Stimulated activated CD8-positive, alpha-beta memory T cell treated with anti-CD3 and anti-CD28 coated beads, Interleukin-12 subunit alpha, Interleukin-12 subunit beta, amount 100 ng/mL, for 1 hour (primary cell): Measurements from ENCODE around the gene EBF3.
"Not testable (repeated sequence)": the region's sequence is repeated elsewhere in the genome, so short reads cannot be mapped to it uniquely, and the experiment has no call there.

Experiments
- DNase-seq: peaks from one replicate; pipeline ENCODE4 v3.0.0-alpha.2; 2020; ENCODE audit warnings: low read depth

The EBF3 gene

DNA sequence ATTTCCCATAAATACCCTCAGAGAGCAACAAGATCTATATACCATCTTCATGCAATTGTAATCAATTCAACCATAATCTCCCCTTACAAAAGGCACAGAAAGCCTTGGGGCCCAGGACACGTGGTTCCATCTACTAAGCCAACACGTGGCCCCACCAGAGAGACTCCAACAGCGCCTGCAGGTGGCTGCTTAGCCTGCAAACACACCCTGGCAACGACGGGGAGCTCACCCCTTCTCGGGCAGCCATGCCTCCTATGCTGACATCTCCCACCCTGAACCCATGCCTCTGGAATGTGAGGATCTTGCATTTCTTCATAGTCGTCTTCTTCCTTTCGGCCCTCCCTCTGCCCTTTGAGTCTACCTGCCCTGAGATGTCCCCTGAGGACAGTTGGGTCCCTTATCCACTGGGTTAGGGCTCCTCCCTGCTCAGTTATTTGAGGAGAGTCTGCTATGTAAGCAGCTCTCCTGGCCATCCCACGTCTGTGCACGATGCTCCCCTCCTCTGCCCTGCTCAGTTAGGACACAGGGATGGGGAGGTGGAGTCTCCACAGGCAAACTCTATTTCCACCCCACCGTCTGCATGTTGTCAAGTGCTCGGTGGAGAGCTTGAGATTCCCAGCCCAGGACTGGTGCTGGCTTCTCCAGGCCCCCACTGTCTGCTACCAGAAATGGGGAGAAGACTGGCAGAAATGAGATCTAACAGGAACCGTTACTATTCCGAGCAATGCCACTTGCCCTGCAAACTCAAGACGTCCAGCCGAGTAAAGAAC, 36.5 kb downstream of the EBF3 start:
- DNase-seq = no peak

DNA sequence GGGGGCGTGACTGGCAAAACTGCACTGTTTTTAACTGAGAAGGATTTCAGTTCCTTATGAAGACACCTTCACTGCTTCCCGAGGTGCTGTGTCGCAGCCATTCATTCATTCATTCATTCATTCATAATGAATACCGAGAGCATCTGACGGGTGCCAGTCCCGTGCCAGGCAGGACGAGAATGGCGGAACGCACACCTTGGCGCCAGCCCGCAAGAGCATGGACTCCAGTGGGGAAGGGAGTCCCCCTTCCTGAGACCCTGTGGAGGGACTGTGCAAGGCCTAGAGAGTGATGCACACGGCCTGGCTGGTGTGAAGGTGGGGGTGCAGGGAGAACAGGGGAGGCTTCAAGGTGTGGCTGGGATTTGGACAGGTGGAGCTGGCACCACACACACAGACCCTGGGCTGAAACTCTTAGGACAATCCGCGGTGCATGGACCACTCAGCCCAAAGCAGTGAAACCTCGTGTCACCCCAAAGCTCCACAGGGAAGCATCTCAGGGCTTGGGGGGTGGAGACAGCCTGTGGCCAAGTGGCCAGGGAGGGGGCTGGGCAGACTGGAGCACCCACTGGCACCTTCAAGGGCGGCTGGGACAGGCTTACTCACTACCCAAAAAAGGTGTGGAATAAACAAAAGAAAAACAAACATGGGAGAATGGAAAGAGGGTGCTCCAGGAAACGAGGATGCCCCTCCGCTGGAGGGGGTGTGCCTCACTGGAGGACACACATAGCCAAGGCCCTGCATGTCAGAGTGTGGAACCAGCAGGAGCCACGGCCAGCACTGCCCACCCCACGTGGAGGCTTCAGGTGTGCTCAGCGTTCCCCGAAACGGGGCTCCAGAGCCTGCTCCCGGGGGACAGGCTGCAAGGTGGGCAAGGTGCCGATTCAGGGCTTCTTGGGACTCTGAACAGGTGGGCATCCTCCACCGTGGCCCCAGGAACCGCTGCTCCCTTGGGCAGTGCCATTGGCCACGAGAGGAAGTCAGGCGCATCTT, 37.7 kb downstream of the EBF3 start:
- no peak for DNase-seq

DNA sequence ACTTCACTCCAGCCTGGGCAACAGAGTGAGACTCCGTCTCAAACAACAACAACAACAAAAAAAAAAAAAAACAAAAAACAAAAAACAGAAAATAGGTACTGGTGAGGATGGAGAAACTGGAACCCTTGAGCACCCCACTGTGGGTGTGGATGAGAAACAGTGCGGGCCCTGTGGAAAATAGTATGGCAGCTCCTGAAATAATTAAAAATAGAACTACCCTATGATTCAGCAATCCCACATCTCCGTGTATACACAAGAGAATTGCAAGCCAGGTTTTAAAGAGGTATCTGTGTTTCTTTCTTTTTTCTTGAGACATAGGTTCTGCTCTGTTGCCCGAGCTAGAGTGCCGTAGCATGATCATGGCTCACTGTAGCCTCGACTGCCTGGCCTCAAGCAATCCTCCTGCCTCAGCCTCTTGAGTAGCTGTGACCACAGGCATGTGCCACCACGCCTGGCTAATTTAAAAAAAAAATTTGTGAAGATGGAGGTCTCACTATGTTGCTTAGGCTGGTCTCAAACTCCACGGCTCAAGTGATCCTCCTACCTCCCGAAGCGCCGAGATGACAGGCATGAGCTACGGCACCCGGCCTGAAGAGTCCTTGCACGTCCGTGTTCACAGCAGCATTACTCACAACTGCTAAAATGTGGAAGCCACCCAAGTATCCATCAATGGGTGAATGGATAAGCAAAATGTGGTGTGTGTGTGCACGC, 39.5 kb downstream of the EBF3 start:
- DNase-seq = no peak

DNA sequence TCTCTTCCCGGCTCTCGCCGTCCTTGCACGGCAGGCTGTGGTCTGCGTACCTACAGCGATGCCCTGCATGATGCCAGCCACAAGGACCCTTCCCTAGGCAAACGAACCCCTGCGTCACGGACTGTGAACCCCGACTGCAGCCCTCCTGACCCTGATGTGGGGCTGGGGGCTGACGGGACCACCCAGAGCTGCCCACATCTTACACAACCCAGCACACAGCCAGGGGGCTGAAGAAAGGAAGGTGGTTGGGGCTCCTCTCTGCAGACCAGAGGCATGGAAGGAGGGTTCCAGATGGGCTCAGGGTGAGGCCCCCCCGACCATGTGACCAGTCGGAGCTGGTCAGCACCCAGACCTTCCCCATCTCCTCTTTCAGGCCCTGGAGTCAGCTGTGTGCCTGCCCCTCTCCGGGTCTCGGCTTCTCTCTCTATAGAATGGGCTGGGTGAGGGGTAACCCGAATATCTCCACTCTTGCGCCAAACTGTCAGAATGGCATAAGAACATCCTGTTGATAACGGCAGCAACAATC, 41.4 kb downstream of the EBF3 start:
- no peak for DNase-seq

- DNase-seq = no peak
Observed at GRCh38 chr10:129921801-129922597, 42.1 kb downstream of the EBF3 start.

DNA sequence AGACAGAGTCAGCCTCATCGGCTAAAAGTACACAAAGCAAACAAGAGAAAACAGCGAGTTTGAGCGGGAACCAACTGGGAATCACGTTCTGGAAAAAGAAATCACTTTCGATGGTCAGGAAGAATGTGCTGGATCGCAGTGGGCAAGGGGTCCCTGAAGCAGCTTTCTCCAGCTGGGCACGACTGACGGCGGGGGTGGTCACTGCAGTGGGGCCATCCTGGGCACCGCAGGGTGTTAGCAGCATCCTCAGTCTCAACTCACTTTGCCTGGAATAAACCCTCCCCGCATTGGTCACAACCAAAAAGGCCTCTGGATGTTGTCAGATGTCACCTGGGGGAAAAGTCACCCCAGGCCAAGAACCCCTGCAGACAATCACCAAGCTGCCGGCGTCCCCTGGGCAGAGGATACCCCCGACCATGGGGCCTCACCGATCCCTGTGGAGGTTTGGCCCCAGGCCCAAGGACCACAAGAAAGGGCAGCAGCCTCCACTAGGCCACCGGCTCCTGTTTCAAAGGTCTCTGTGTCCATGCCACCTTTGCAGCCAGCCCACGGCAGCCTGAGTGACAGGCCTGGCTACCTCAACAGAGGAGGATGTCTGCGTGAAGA, 42.9 kb downstream of the EBF3 start:
- DNase-seq = no peak

DNA sequence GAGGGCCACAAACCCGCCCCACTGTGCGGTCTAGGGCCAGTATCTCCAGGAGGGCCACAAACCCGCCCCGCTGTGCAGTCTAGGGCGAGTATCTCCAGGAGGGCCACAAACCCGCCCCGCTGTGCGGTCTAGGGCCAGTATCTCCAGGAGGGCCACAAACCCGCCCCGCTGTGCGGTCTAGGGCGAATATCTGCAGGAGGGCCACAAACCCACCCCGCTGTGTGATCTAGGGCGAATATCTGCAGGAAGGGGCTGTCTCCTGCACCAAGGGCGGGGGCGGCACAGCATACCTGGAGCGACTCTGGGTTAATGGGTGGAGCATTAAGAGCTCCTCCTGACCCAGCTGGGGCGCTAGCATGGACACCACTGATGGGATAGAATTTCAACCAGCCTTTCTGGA, 43.9 kb downstream of the EBF3 start:
- DNase-seq = not testable (repeated sequence)

- no peak for DNase-seq
Observed at GRCh38 chr10:129919358-129919757, 44.7 kb downstream of the EBF3 start.

GRCh38 chr10:129918836-129919235, 45.2 kb downstream of the EBF3 start:
- no peak for DNase-seq

- DNase-seq = no peak
Observed at GRCh38 chr10:129918401-129918800, 45.7 kb downstream of the EBF3 start.

- no peak for DNase-seq
Observed at GRCh38 chr10:129917936-129918335, 46.1 kb downstream of the EBF3 start.

DNA sequence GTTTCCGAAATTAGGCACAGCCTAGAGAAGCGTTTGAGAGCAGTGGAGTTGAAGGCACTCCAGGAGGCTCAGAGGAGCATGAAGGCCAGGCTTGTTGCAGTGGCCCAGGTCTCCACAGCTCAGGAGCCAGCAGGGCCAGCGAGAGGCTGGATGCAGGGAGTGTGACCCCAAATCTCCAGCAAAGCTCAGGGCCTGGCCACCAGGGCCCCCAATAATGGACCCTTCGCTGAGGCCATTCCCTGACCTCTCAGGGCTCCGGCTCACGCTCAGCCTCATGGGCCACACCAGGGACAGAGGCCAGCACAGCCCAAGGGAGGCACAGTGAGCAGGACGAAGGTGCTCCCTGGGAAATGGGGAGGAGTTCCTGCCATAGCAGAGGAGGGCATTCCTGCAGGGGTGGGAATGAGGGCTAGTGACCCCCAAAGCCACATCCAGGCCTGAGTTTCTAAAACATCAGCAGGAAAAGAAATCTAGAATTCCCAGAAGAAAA, 47.5 kb downstream of the EBF3 start:
- DNase-seq = no peak

DNA sequence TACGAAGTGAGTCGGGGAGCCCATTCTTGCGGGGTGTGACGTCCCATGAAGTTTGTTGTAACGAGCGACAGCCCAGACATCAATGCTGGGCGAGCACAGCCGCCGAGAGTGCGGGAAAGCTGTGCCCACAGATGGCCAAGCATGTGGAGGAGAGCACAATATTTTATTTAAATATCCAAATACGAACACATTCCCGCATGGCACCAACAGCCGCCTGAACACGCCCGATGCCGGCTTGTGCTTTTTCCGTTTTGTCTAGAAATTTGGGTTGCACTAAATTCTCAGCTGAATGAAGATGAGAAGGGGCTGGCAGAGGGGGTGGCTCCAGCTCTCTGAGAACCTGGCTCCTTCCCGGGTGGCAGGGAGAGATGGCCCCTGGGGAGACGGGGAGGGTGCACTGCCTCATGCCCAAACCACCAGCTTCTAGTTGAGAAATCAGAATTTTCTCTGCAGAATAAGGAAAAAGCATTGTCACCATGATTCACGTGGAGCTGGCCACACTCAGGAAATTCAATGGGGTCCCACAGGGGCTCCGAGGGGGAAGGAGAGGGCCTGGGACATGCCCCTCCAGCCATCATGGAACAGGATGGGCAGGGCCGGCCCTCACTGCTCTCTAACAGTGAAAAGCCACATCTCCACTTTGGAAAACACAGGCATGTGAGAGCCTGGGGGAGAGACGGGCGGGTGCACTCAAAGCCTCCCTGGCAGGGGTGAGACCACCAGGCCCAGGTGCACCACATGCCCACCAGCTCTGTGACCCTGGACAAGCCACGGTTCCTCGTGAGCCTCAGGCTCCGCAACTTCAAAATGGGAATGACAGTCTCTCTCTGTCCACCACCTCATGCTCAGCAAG, 48.3 kb downstream of the EBF3 start:
- DNase-seq = no peak

DNA sequence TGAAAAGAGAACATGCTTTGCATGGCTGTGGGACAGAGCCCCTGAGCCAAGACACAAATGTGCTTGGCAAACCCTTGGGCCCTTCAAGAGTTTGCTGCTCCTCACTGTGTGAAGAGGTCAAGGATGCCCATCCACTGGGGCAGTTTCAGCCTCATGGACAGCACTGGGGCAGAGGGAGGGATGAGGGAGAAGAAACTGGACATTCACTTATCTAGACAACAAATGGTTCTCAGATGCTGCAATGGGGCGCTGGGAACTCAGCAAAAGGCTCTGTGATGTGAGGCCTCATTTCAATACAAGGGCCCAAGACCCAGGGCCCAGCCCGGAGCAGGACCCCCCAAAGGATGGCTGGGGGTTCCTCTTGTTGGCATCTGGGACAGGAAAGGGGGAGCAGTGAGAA, 49.1 kb downstream of the EBF3 start:
- no peak for DNase-seq

- no peak for DNase-seq
Observed at GRCh38 chr10:129914153-129914855, 49.8 kb downstream of the EBF3 start.

GRCh38 chr10:129912986-129913695, 50.9 kb downstream of the EBF3 start:
- DNase-seq = no peak

- DNase-seq = no peak
Observed at GRCh38 chr10:129912166-129912917, 51.7 kb downstream of the EBF3 start.
